Adrenal gland (tissue), 12 donors: ENCODE measurements around the gene IRX2. TPM values are rescaled to one million over a fixed set of nuclear protein-coding genes. Genes with fewer than 3 reads are reported as not detected.

Source experiments
- DNase-seq, 7 donors: peaks; one replicate each; pipeline ENCODE4 v3.0.0-alpha.2; 2019 to 2020
- H3K27ac ChIP-seq, 5 donors: fragments of 200-600 bp; sonication (generic) in 4 of 5; 1 replicate in 3 of 5; 2 replicates in 2 of 5; pipeline versions ENCODE4 v1.5.1 to v1.8.0; 2016 to 2020; ENCODE audit warnings: mild to moderate bottlenecking in 1 of 5
- H3K27me3 ChIP-seq: fragments of 200-600 bp; 2 replicates; pipeline ENCODE4 v1.8.0; 2021
- H3K36me3 ChIP-seq, 2 donors: fragments of 200-600 bp; replicated peaks in 1 of 2; 1 replicate in 1 of 2; 2 replicates in 1 of 2; pipeline versions ENCODE4 v1.5.1 to v1.8.0; 2018 to 2022
- H3K4me1 ChIP-seq, 2 donors: fragments of 200-600 bp; replicated peaks in 1 of 2; 1 replicate in 1 of 2; 2 replicates in 1 of 2; pipeline versions ENCODE4 v1.5.1 to v1.8.0; 2018 to 2021
- H3K4me3 ChIP-seq, 4 donors: fragments of 200-600 bp; sonication (generic) in 3 of 4; one replicate each; pipeline ENCODE4 v1.5.1; 2016 to 2018
- H3K9me3 ChIP-seq, 3 donors: fragments of 200-600 bp; sonication (generic) in 1 of 3; replicated peaks in 1 of 3; 1 replicate in 2 of 3; 2 replicates in 1 of 3; pipeline versions ENCODE4 v1.5.1 to v1.8.0; 2016 to 2021
- POLR2A ChIP-seq, 2 donors: fragments of 450-650 bp; IDR thresholded peaks; one replicate each; pipeline ENCODE4 v1.6.1; 2017; ENCODE audit warnings: antibody characterized with exemption in 2 of 2, mild to moderate bottlenecking in 2 of 2, moderate library complexity in 1 of 2
- WGBS, 4 donors: extraction: QIAGEN DNeasy Blood & Tissue Kit in 2 of 4; methylation state at CpG; one replicate each; pipeline versions ENCODE4 v1.1.5 to v1.1.7; 2013 to 2017; 5-methylcytosine and 5-hydroxymethylcytosine counted together
- intact Hi-C, 2 donors: fragments of 100-400 bp; cut with DNase I; formaldehyde crosslinking; loops; one replicate each; pipeline versions ENCODE4 v1.14.1 to v1.15.0; 2022 to 2023
- polyA plus RNA-seq, 3 donors: library from polyadenylated mRNA; stranded (reverse); fragments of 200-250 nt in 2 of 3; fragments of 350-450 nt in 1 of 3; fragmentation: Illumina TruSeq in 1 of 3; extraction: RNeasy Lipid Tissue Mini Kit (QIAGEN cat#74804) in 1 of 3; gene quantifications; one replicate each; pipeline ENCODE4 v1.2.3, GENCODE V29; 2013 to 2014
- total RNA-seq, 9 donors: library from RNA; depleted of rRNA in 4 of 9; stranded (reverse); fragments of >200 nt in 4 of 9; fragments of 120-200 nt in 1 of 9; fragmentation: NEBNext Ultra II Directional in 1 of 9; extraction: Animal tissue kit (Norgen Biotek cat#: 25700) in 1 of 9; gene quantifications; one replicate each; pipeline versions ENCODE4 v1.1.0 to v1.2.4, GENCODE V29; 2013 to 2023
- TF ChIP-seq, protein P1 (sequence below), 6 experiments: fragments of 450-650 bp in 4 of 6; fragments of 200-600 bp in 2 of 6; sonication (generic) in 1 of 6; IDR thresholded peaks; 1 replicate in 5 of 6; 2 replicates in 1 of 6; pipeline versions ENCODE4 v1.5.1 to v1.8.0; 2016 to 2021; ENCODE audit warnings: antibody characterized with exemption in 6 of 6, mild to moderate bottlenecking in 2 of 6, moderate library complexity in 1 of 6
- donor health status: healthy with polysubstance abuse.
- donor health status: Bipolar disorder and iron deficiency.
- donor health status: DM: yes; HTN: yes; CAD: no.
- donor health status: DM: no; HTN: no; CAD: no.
- donor health status: DM: no; HTN: no; CAD: no.
- donor health status: DM: yes; HTN: yes; CAD: no.

IRX2 gene
- total and polyA plus RNA-seq, 12 donors: 0.08 to 0.40 (median 0.15) TPM; not detected in 4

DNA sequence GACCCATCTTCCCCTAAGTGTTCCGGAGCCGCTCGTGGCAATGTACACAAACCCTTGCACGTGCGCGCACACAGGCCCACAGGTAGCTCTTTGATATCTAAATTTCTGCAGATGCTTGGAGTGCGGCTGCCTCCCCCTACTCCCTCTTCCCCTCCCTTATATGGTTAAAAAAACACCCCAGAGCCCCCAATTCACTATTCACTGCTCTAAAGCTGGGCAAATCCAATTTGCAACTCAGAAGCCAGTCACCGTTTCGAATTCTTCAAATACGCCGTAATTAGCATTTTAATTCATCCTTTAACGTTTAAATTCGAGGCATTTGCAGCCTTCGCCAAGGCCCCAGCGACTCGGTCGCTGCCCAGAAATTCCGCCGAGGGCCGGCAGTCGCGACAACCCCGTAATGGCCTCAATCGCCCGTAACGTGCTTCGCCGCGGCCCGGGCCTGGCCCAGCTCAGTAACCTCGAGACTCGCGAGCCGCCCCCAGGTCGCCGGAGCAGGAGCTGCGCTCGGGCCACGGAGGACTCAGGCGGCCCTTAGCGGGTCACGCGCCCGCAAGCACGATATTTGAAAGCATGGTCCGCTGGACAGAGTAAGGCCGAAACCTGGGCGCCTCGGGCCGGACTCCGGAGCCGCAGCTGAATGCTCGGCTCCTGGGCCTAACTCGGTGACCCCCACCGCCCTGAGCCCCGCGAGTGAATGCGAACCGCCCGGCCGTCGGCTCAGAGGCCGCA is 1.3 kb downstream of the IRX2 start:
- no peak overlapping the region for H3K4me3 ChIP-seq
- intact Hi-C loops: no loop called here
- no peaks in the 10 kb centered on the region for H3K4me1 ChIP-seq
- 5 to 14% (median 9%) methylated on average over 39 to 63 of the region's 63 CpGs for WGBS, 4 donors
- DNase-seq: peak in 1 of 7 donors; percentile 12
- no peak overlapping the region for H3K27ac ChIP-seq
- H3K9me3 ChIP-seq: no peaks in the 10 kb centered on the region
- no peak for TF ChIP-seq POLR2A (IDR thresholded peaks at IDR 0.05)
- H3K36me3 ChIP-seq: no peaks in the 10 kb centered on the region
- H3K27me3 ChIP-seq: peaks cover 92% of the 10 kb centered on the region

GRCh38 chr5:2749514-2750025 is 1.9 kb downstream of the IRX2 start:
- TF ChIP-seq POLR2A (IDR thresholded peaks at IDR 0.05): no peak
- TF ChIP-seq, protein P1, sequence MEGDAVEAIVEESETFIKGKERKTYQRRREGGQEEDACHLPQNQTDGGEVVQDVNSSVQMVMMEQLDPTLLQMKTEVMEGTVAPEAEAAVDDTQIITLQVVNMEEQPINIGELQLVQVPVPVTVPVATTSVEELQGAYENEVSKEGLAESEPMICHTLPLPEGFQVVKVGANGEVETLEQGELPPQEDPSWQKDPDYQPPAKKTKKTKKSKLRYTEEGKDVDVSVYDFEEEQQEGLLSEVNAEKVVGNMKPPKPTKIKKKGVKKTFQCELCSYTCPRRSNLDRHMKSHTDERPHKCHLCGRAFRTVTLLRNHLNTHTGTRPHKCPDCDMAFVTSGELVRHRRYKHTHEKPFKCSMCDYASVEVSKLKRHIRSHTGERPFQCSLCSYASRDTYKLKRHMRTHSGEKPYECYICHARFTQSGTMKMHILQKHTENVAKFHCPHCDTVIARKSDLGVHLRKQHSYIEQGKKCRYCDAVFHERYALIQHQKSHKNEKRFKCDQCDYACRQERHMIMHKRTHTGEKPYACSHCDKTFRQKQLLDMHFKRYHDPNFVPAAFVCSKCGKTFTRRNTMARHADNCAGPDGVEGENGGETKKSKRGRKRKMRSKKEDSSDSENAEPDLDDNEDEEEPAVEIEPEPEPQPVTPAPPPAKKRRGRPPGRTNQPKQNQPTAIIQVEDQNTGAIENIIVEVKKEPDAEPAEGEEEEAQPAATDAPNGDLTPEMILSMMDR (IDR thresholded peaks at IDR 0.05): no peak
- Histone ChIP-seq H3K27me3 (peaks cover 92% of the 10 kb centered on the region), H3K27ac (no peak overlapping the region), H3K4me1 (no peaks in the 10 kb centered on the region), H3K9me3 (no peaks in the 10 kb centered on the region), H3K4me3 (no peak overlapping the region), H3K36me3 (no peaks in the 10 kb centered on the region)
- 8 to 21% (median 11%) methylated on average over 26 to 45 of the region's 45 CpGs for WGBS, 4 donors
- intact Hi-C loops: no loop called here
- no peak for DNase-seq

GRCh38 chr5:2748861-2749513 is 2.5 kb downstream of the IRX2 start:
- TF ChIP-seq, protein P1 (IDR thresholded peaks at IDR 0.05): no peak
- TF ChIP-seq POLR2A (IDR thresholded peaks at IDR 0.05): no peak
- intact Hi-C loops: no loop called here
- Histone ChIP-seq H3K9me3 (no peaks in the 10 kb centered on the region), H3K36me3 (no peaks in the 10 kb centered on the region), H3K4me1 (no peaks in the 10 kb centered on the region), H3K27ac (no peak overlapping the region), H3K4me3 (no peak overlapping the region), H3K27me3 (peaks cover 92% of the 10 kb centered on the region)
- DNase-seq: peak in 1 of 7 donors; percentile 18
- 7 to 17% (median 13%) methylated on average over 16 to 71 of the region's 71 CpGs for WGBS, 4 donors

DNA sequence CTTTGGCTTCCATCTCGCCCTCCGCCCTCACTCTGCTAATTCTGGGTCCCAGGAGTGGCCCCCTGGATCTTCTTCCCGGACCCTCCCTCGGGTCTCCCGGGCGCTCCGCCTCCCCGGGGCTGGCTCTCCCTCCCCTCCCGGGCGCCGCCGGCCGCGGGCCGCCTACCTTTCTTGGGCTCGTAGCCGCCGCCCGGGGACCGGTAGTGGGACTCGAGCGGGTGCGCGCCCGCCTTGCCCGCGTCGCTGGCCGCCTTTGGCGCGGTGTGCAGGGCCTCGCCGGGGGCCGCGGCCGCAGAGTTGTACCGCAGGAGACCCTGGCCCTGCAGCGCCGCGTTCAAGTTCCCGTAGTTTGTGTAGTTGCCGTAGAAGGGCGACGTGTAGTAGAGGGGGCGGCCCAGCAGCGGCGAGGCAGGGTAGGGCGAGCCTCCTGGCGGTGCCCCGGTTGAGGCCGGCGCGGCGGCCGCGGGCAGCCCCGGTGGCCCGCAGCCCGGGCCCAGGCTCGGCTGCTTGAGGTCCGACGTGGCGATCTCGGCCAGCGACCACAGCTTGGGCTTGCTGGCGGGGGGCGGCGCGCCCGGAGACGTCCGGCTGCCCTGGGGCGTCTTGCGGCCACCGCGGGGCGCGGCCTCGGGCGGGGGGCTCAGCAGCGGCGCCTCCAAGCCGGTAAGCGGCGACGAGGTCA is 3.2 kb downstream of the IRX2 start:
- no peaks in the 10 kb centered on the region for H3K4me1 ChIP-seq
- no peak for TF ChIP-seq POLR2A (IDR thresholded peaks at IDR 0.05)
- no peaks in the 10 kb centered on the region for H3K9me3 ChIP-seq
- H3K36me3 ChIP-seq: no peaks in the 10 kb centered on the region
- H3K27me3 ChIP-seq: peaks cover 89% of the 10 kb centered on the region
- peak in 1 of 7 donors; percentile 10 for DNase-seq
- 4 to 25% (median 8%) methylated on average over 3 to 86 of the region's 86 CpGs for WGBS, 4 donors
- no peak overlapping the region for H3K4me3 ChIP-seq
- intact Hi-C loops: no loop called here
- H3K27ac ChIP-seq: no peak overlapping the region
